Measurements from ENCODE around the gene LRP6.

DNA sequence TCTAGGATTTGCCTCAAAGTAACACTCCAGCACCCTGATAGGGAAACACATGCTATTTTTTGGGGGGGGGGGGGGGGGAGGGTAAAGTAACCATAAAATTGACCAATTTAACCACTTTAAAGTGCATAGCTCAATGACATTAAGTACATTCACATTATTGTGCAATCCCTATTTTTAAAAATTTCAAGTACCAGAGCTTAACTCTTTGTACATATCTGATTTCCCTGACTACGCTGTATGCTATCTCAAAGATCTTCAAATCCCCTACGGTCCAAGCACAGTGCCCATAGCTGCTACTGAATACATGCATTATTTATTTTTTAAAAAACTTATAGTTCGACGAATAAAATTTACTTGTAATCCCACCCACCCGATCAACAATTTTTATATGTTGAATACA lies 133.1 kb downstream of the LRP6 start:
- TF ChIP-seq ZNF114 (CRISPR knock-in tag; IDR thresholded peaks at IDR 0.05) (no peak), EZH2phosphoT487 (IDR thresholded peaks at IDR 0.05; ENCODE audit: unreplicated experiment) (no peak), JUNB (IDR thresholded peaks at IDR 0.05; ENCODE audit: unreplicated experiment) (no peak), CREB1 (CRISPR knock-in tag; IDR thresholded peaks at IDR 0.05; ENCODE audit: low read depth) (no peak), POLR2AphosphoS5 (IDR thresholded peaks at IDR 0.05; ENCODE audit: low read depth) (no peak), EZH2 (IDR thresholded peaks at IDR 0.05; ENCODE audit: low read depth, unreplicated experiment) (no peak), ZNF331 (CRISPR knock-in tag; IDR thresholded peaks at IDR 0.05; ENCODE audit: low read depth) (no peak), NANOG (IDR thresholded peaks at IDR 0.05; ENCODE audit: borderline replicate concordance) (no peak)
- TF ChIP-seq, protein P1, sequence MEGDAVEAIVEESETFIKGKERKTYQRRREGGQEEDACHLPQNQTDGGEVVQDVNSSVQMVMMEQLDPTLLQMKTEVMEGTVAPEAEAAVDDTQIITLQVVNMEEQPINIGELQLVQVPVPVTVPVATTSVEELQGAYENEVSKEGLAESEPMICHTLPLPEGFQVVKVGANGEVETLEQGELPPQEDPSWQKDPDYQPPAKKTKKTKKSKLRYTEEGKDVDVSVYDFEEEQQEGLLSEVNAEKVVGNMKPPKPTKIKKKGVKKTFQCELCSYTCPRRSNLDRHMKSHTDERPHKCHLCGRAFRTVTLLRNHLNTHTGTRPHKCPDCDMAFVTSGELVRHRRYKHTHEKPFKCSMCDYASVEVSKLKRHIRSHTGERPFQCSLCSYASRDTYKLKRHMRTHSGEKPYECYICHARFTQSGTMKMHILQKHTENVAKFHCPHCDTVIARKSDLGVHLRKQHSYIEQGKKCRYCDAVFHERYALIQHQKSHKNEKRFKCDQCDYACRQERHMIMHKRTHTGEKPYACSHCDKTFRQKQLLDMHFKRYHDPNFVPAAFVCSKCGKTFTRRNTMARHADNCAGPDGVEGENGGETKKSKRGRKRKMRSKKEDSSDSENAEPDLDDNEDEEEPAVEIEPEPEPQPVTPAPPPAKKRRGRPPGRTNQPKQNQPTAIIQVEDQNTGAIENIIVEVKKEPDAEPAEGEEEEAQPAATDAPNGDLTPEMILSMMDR (conservative IDR thresholded peaks at IDR 0.05; ENCODE audit: low read depth in 2 of 2) = no peak
- TF ChIP-seq, protein P2, sequence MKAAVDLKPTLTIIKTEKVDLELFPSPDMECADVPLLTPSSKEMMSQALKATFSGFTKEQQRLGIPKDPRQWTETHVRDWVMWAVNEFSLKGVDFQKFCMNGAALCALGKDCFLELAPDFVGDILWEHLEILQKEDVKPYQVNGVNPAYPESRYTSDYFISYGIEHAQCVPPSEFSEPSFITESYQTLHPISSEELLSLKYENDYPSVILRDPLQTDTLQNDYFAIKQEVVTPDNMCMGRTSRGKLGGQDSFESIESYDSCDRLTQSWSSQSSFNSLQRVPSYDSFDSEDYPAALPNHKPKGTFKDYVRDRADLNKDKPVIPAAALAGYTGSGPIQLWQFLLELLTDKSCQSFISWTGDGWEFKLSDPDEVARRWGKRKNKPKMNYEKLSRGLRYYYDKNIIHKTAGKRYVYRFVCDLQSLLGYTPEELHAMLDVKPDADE (IDR thresholded peaks at IDR 0.05) = no peak
- TF ChIP-seq, protein P3, sequence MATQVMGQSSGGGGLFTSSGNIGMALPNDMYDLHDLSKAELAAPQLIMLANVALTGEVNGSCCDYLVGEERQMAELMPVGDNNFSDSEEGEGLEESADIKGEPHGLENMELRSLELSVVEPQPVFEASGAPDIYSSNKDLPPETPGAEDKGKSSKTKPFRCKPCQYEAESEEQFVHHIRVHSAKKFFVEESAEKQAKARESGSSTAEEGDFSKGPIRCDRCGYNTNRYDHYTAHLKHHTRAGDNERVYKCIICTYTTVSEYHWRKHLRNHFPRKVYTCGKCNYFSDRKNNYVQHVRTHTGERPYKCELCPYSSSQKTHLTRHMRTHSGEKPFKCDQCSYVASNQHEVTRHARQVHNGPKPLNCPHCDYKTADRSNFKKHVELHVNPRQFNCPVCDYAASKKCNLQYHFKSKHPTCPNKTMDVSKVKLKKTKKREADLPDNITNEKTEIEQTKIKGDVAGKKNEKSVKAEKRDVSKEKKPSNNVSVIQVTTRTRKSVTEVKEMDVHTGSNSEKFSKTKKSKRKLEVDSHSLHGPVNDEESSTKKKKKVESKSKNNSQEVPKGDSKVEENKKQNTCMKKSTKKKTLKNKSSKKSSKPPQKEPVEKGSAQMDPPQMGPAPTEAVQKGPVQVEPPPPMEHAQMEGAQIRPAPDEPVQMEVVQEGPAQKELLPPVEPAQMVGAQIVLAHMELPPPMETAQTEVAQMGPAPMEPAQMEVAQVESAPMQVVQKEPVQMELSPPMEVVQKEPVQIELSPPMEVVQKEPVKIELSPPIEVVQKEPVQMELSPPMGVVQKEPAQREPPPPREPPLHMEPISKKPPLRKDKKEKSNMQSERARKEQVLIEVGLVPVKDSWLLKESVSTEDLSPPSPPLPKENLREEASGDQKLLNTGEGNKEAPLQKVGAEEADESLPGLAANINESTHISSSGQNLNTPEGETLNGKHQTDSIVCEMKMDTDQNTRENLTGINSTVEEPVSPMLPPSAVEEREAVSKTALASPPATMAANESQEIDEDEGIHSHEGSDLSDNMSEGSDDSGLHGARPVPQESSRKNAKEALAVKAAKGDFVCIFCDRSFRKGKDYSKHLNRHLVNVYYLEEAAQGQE (IDR thresholded peaks at IDR 0.05; ENCODE audit: unreplicated experiment) = no peak
